Hepatocyte (in vitro differentiated cells): ENCODE measurements around the gene GAST.

Experiments
- CTCF ChIP-seq: fragments of 200-600 bp; sonication (generic); IDR thresholded peaks from 2 replicates; pipeline ENCODE4 v1.5.1; 2016; ENCODE audit warnings: antibody characterized with exemption, mild to moderate bottlenecking; ENCODE audit not compliant: poor library complexity
- EZH2 ChIP-seq: fragments of 200-600 bp; sonication (generic); IDR thresholded peaks from 2 replicates; pipeline ENCODE4 v1.6.1; 2016; ENCODE audit warnings: antibody characterized with exemption, mild to moderate bottlenecking, borderline replicate concordance

GRCh38 chr17:41740506-41740905 is 28.4 kb downstream of the GAST start:
- TF ChIP-seq EZH2 (no peak), CTCF (no peak)
